HL-60 (cell line): ENCODE data around the gene IRF2BP2.

Experiments
- CTCF ChIP-seq: IDR thresholded peaks from one replicate; pipeline ENCODE4 v1.5.1; 2011; ENCODE audit warnings: low read length, control low read depth, inconsistent platforms; ENCODE audit not compliant: insufficient read depth
- POLR2AphosphoS5 ChIP-seq: IDR thresholded peaks from 2 replicates; pipeline ENCODE4 v1.6.1; 2012; ENCODE audit warnings: low read depth
- REST ChIP-seq: IDR thresholded peaks from 2 replicates; pipeline ENCODE4 v1.6.1; 2012; ENCODE audit warnings: low read depth; ENCODE audit not compliant: insufficient replicate concordance

DNA sequence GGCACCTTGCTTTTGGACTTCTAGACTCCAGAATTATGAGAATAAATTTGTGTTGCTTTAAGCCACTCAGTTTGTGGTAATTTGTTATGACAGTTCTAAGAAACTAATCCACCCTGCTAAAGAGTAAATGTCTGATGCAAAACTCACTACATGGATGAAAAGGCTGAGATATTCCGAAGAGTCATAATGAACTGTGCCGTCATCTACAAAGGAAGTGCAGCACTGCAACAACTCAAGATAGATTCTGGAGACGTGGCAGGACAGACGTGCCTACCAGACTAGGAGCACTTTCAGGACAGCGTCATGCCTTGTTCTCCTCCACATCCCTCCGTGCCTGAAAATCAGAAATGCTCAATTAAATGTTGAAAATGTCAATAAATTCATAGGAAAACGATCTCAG, 24.4 kb upstream of the IRF2BP2 start:
- no peak for TF ChIP-seq REST
- no peak for TF ChIP-seq POLR2AphosphoS5
- no peak for TF ChIP-seq CTCF
